ENCODE measurements around the gene RBMS2.
A peak's percentile ranks its signal among the peaks of the same experiment; 100 is the strongest.

Gene RBMS2

GRCh38 chr12:56628671-56629458 lies 107.2 kb downstream of the RBMS2 start (continued):
- TF ChIP-seq ZNF280C (tag by site-specific recombination; IDR thresholded peaks at IDR 0.05) (no peak), ZSCAN16 (tag by site-specific recombination; IDR thresholded peaks at IDR 0.05) (no peak), ZNF776 (tag by site-specific recombination; IDR thresholded peaks at IDR 0.05; ENCODE audit: borderline replicate concordance) (no peak), ZBTB21 (tag by site-specific recombination; IDR thresholded peaks at IDR 0.05) (peak; percentile 8; the same call in 1 of the 2 replicates), ZNF488 (tag by site-specific recombination; IDR thresholded peaks at IDR 0.05) (no peak), ZFP69B (tag by site-specific recombination; IDR thresholded peaks at IDR 0.05) (no peak), SP7 (tag by site-specific recombination; IDR thresholded peaks at IDR 0.05) (no peak), ZNF660 (tag by site-specific recombination; IDR thresholded peaks at IDR 0.05) (0 out of 2 replicates have a peak, but pooled peaks have one; percentile 26), MZF1 (tag by site-specific recombination; IDR thresholded peaks at IDR 0.05; ENCODE audit: borderline replicate concordance) (0 out of 2 replicates have a peak, but pooled peaks have one; percentile 61), HOXA7 (CRISPR knock-in tag; IDR thresholded peaks at IDR 0.05; ENCODE audit: borderline replicate concordance) (no peak), ZIC2 (tag by site-specific recombination; IDR thresholded peaks at IDR 0.05) (no peak), ZBTB6 (tag by site-specific recombination; IDR thresholded peaks at IDR 0.05) (peak; percentile 94), ZNF529 (tag by site-specific recombination; IDR thresholded peaks at IDR 0.05; ENCODE audit: insufficient replicate concordance) (no peak), ZNF18 (tag by site-specific recombination; IDR thresholded peaks at IDR 0.05) (no peak), ZNF558 (tag by site-specific recombination; IDR thresholded peaks at IDR 0.05) (0 out of 2 replicates have a peak, but pooled peaks have one; percentile 13), GLI4 (tag by site-specific recombination; IDR thresholded peaks at IDR 0.05) (no peak), GLI2 (tag by site-specific recombination; IDR thresholded peaks at IDR 0.05; ENCODE audit: borderline replicate concordance, low read depth) (no peak), ZNF658 (tag by site-specific recombination; IDR thresholded peaks at IDR 0.05) (no peak), ZEB2 (tag by site-specific recombination; IDR thresholded peaks at IDR 0.05) (peak; percentile 13; the same call in 1 of the 2 replicates), ZNF366 (tag by site-specific recombination; conservative IDR thresholded peaks at IDR 0.05) (peak; percentile 92), IKZF3 (tag by site-specific recombination; IDR thresholded peaks at IDR 0.05) (peak; percentile 91), ZNF302 (tag by site-specific recombination; IDR thresholded peaks at IDR 0.05; ENCODE audit: low read depth) (no peak)
- TF ChIP-seq, protein P1, sequence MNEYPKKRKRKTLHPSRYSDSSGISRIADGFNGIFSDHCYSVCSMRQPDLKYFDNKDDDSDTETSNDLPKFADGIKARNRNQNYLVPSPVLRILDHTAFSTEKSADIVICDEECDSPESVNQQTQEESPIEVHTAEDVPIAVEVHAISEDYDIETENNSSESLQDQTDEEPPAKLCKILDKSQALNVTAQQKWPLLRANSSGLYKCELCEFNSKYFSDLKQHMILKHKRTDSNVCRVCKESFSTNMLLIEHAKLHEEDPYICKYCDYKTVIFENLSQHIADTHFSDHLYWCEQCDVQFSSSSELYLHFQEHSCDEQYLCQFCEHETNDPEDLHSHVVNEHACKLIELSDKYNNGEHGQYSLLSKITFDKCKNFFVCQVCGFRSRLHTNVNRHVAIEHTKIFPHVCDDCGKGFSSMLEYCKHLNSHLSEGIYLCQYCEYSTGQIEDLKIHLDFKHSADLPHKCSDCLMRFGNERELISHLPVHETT (tag by site-specific recombination; IDR thresholded peaks at IDR 0.05), result 0 out of 2 replicates have a peak, but pooled peaks have one; percentile 18
- TF ChIP-seq, protein P2, sequence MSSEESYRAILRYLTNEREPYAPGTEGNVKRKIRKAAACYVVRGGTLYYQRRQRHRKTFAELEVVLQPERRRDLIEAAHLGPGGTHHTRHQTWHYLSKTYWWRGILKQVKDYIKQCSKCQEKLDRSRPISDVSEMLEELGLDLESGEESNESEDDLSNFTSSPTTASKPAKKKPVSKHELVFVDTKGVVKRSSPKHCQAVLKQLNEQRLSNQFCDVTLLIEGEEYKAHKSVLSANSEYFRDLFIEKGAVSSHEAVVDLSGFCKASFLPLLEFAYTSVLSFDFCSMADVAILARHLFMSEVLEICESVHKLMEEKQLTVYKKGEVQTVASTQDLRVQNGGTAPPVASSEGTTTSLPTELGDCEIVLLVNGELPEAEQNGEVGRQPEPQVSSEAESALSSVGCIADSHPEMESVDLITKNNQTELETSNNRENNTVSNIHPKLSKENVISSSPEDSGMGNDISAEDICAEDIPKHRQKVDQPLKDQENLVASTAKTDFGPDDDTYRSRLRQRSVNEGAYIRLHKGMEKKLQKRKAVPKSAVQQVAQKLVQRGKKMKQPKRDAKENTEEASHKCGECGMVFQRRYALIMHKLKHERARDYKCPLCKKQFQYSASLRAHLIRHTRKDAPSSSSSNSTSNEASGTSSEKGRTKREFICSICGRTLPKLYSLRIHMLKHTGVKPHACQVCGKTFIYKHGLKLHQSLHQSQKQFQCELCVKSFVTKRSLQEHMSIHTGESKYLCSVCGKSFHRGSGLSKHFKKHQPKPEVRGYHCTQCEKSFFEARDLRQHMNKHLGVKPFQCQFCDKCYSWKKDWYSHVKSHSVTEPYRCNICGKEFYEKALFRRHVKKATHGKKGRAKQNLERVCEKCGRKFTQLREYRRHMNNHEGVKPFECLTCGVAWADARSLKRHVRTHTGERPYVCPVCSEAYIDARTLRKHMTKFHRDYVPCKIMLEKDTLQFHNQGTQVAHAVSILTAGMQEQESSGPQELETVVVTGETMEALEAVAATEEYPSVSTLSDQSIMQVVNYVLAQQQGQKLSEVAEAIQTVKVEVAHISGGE (tag by site-specific recombination; conservative IDR thresholded peaks at IDR 0.05; ENCODE audit: low read depth), result 0 out of 2 replicates have a peak, but pooled peaks have one; percentile 14
- TF ChIP-seq, protein P3, sequence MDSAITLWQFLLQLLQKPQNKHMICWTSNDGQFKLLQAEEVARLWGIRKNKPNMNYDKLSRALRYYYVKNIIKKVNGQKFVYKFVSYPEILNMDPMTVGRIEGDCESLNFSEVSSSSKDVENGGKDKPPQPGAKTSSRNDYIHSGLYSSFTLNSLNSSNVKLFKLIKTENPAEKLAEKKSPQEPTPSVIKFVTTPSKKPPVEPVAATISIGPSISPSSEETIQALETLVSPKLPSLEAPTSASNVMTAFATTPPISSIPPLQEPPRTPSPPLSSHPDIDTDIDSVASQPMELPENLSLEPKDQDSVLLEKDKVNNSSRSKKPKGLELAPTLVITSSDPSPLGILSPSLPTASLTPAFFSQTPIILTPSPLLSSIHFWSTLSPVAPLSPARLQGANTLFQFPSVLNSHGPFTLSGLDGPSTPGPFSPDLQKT (IDR thresholded peaks at IDR 0.05; ENCODE audit: borderline replicate concordance, low read depth, low read length), result no peak

All from HEK293 (cell line).